NCI-H82 treated with DMSO at 0.1 percent for 48 hours (cell line): ENCODE data around the gene SCNM1.

Source experiments
- DNase-seq: peaks from one replicate; lab custom pipeline; 2025; ENCODE audit not compliant: unreplicated experiment; lab: John Stamatoyannopoulos, UW

The SCNM1 gene, protein sequence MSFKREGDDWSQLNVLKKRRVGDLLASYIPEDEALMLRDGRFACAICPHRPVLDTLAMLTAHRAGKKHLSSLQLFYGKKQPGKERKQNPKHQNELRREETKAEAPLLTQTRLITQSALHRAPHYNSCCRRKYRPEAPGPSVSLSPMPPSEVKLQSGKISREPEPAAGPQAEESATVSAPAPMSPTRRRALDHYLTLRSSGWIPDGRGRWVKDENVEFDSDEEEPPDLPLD

DNA sequence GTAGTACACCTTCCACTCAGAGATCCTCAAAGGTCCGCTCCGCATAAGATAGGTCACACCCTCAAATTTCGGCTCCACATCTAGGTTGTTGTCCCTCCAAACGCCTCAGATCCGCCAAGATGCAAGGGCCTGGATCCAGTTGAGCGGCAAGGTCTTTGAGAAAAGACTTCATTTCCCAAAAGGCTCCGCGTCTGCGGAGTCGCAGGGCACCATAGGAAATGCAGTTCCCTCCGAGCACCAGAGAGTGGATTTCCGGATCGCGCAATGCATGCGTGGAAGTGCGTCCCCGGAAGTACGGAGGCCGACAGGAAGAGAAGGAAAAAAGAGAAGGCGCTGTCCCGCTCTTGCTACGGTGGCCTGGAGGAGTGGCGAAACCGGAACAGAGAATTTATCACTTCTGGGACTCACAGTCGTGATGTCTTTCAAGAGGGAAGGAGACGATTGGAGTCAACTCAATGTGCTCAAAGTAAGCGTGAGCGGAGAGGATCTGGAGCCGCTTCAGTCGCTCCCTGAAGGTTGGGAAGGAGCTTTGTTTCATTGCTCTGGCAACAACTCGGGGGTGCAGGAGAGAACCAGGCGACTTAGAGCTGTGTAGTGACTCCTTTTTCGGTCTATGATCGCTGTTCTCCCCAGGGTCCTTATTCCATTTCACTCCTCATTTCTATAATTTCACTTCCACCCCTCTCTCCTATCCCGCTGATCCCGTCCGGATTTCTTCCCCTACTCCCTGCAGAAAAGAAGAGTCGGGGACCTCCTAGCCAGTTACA lies at the start of gene SCNM1, which contains the start of gene LYSMD1:
SCNM1 (plus strand) TSS at position 407 of the 767 bp plus-strand sequence; CDS start at position 416, 9 bp downstream.
LYSMD1 (minus strand) TSS at position 165 of the 767 bp plus-strand sequence. CDS start 644 bp downstream, outside the sequence.
- DNase-seq: peak; percentile 97

DNA sequence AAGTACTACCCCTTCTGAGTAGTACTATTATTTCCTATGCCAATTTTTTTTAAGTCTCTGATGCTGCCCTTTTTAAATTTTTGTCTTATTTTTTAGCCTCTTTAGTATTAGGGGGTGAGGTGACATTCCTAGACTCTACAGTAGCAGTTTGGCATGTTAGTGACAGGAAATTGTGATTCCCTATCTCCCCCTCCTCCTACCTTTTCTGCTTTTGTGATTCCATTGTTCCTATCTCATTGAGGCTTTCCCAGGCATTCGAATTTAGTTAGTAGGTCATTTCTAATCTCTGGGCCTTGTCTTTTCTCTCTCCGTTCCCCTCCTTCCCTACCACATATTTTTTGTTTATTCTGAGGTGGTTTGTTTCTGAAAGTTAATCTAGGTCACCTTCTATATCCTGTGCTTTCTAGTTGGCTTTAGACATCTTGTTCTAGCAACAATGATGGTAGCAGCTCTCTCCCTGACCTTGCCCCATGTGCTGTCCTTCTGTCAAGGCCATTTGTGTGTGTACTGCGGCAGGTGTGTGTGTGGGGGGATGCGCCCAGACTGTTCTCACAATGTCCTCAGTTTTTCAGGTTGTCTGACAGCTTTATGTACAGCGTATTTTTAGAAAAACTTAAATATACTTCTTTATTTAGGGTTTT lies 41.1 kb upstream of the SCNM1 start:
- no peak for DNase-seq

GRCh38 chr1:151128800-151129199 lies 37.1 kb upstream of the SCNM1 start:
- no peak for DNase-seq

GRCh38 chr1:151130987-151131586 lies 34.9 kb upstream of the SCNM1 start:
- DNase-seq: no peak

- DNase-seq: no peak
Measured at GRCh38 chr1:151131701-151132334, 34.1 kb upstream of the SCNM1 start.

DNA sequence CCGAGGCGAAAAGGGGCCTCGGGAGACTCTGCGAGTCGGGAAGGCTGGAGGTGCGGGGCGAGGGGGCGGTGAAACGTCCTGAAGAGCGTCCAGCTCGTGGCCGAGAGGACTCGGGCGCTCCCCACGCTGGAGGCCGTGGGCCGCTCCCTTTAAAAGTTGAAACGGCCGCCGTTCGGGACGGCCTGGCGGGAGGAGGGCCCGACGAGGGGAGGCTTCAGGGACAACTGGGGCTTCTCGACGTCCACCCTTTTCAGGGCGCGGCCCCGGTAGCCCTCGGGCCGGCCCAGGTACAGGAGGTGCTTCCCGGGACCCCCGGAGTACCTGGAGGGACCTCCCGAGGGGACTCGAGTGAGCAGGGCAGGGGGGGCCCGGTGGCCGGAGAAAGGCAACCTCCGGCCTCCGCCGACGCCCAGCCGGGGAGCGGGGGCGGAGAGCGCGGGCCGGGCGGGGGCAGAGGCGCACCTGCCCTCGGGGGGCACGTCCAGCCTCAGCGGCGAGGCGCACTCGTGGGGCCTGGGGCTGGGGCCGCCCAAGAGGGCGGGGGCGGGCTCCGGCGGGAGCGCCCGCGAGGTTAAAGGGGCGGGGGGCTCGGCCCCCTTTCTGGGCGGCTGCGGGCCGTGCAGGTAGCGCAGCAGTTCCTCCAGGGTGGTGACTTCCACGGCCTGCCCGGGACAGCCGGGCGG lies 33.5 kb upstream of the SCNM1 start:
- no peak for DNase-seq

GRCh38 chr1:151133018-151133806 lies 32.7 kb upstream of the SCNM1 start:
- no peak for DNase-seq

GRCh38 chr1:151134396-151134795 lies 31.5 kb upstream of the SCNM1 start:
- DNase-seq: no peak

- no peak for DNase-seq
Measured at GRCh38 chr1:151134991-151135390, 31.0 kb upstream of the SCNM1 start.

- DNase-seq: no peak
Measured at GRCh38 chr1:151135433-151136385, 30.2 kb upstream of the SCNM1 start.

DNA sequence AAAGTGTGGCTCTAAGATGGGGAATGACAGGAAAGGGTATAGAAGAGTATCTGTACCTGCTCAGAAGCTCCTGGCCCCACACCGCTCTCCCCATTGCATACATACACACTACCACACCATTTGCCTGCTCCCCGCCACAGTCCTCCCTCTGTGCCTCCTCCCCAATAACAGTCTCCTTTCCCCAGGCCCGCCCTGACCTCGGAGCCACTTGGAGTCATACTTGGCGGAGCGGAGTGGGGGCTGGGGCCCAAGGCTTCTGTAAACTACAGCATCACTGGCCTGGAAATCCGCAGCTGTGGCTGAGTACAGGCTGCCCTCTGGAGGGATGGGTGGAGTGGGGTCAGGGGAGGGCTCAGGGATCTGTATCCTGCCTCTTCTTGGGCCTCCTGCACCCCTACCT lies 28.2 kb upstream of the SCNM1 start:
- no peak for DNase-seq

- DNase-seq: peak; percentile 32
Measured at GRCh38 chr1:151142411-151143056, 23.4 kb upstream of the SCNM1 start.

DNA sequence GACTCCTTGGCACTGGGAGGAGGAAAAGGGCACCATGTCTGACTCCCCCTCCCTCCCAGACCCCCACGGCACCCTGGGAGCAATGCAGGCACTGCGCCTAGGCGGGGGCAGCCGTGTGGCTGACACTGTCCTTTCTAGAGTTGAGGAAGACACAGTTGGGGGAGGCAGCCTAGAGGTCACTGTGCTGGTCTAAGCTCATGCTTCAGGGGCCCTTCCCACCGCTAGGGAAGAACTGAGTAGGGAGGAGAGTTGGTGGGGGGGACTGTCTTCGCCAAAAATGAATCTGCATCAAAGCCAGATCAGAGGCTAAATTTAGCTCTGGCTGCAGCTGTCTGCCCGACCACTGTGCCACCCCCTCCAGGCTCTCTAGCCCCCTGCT lies 22.9 kb upstream of the SCNM1 start:
- DNase-seq: no peak

DNA sequence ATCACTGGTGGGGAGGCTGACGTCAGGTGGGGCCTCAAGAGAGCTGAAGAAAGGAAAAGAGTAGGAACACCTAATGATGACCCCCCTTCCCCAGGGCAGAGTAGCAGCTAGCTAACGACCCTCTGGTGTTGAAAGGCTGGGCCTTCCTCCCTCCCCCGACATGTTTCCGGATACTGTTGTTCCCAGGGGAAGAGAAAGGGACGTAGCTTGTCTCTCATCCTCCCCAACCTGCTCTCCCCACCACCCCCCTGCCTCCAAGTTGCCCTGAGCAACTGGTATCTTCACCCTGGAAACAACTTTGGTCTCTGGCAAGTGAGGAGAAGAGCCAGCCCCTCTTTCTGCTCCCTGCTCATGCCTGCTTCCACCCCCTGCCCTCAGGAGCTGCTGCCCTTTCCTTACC lies 22.0 kb upstream of the SCNM1 start:
- no peak for DNase-seq

DNA sequence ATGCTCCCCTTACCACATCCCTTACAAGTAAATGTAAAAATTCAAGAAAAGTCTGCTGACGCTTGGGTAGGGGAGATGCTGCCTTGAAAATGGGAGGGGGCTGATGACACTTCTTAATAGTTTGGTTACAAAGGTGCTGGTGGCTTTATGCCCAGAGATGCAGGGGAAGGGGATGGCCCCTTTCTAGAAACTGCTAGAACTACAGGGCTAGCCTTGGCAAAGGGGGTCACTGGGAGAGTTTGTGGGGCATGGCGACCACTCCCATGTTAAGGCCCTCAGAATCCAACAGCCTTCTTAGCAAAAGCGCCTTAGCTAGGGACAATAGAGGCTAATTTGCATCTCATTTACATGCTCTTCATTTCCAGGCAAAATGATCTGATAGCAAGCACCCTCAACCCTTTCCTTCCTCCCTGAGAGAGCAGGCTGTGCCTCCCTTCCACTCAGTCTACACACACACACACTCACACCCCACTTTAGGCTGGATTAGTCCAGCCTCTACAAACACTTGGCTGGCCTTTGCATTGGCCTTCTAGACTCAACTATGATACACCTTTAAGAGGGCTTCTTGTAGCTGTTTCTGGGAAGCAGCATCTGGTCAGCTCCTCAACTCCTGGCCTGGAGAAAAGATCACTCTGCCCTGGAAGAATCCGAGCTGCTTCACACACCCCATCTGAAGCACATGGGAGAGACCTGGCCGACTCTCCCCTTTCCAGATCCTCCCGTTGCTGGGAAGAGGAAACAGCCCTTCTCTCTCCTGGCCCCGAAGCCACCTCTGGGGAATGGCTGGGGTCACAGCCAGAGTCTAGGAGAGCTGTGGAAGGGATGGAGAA lies 21.3 kb upstream of the SCNM1 start:
- DNase-seq: no peak

DNA sequence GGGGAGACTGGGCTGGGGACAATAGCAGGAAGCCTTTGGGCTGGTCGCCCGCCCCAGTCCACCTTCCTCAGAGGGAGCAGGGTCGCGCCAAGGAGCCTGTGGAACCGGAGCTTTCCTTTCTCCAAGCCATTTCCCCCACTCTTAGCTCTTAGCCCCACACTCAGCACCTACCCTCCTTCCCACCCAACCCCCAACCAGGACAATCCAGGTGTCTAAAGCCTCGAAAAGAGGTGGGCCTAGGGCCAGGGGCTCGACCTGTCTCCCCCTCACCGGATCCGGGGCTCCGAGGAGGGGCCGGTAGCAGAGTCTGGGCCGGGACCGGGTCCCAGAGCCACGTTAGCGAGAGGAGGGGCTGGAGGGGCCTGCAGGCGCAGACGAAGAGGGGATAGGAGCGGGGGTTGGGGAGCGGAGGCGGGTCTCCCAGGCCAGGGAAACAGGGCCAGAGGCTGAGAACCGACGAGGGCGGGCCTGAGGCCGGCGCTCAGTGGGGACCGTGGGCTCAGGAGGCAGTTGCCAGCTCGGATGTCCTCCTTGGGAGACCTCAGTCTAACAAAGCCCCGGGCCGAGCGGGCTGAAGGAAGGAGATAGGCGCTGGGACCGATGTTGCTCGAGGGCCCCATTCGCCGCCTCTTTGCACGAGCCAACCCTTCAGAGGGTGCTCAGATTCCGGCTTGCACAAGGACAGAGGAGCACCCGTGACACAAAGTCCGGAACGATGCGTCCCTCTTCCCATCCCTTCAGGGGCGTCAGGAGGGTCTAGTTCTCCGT lies 20.5 kb upstream of the SCNM1 start:
- DNase-seq: no peak

- no peak for DNase-seq
Measured at GRCh38 chr1:151146072-151146411, 19.9 kb upstream of the SCNM1 start.
